ENCODE data around the gene DENND11.

- TF ChIP-seq CTCF (IDR thresholded peaks at IDR 0.05) (no peak), EZH2 (IDR thresholded peaks at IDR 0.05; ENCODE audit: borderline replicate concordance, insufficient read depth, low read depth, low read length, poor library complexity, severe bottlenecking) (no peak)
Measured at GRCh38 chr7:141709749-141710148, 7.8 kb upstream of the DENND11 start.
